Right lobe of liver (tissue), 6 donors: Measurements from ENCODE around the gene COL4A6. TPM values are rescaled to one million over a fixed set of nuclear protein-coding genes. Genes with fewer than 3 reads are reported as not detected.

Experiments used
- ATAC-seq, 4 donors: fragments of 200-7000 bp; cut with Tn5 transposase; one replicate each; pipeline ENCODE4 v1.9.1; 2020; ENCODE audit warnings: mild to moderate bottlenecking in 4 of 4, moderate library complexity in 4 of 4
- DNase-seq, 3 donors: peaks; one replicate each; pipeline ENCODE4 v3.0.0-alpha.2; 2020
- H3K27ac ChIP-seq, 3 donors: fragments of 200-600 bp; one replicate each; pipeline ENCODE4 v1.8.0; 2022
- H3K27me3 ChIP-seq, 2 donors: fragments of 200-600 bp; one replicate each; pipeline ENCODE4 v1.8.0; 2022
- H3K36me3 ChIP-seq, 4 donors: fragments of 200-600 bp; sonication (generic) in 1 of 4; one replicate each; pipeline versions ENCODE4 v1.5.1 to v1.8.0; 2017 to 2022; ENCODE audit warnings: control low read depth in 1 of 4
- H3K4me1 ChIP-seq, 4 donors: fragments of 200-600 bp; sonication (generic) in 1 of 4; one replicate each; pipeline versions ENCODE4 v1.5.1 to v1.8.0; 2017 to 2022; ENCODE audit warnings: control low read depth in 1 of 4
- H3K4me3 ChIP-seq, 3 donors: fragments of 200-600 bp; one replicate each; pipeline ENCODE4 v1.8.0; 2022
- H3K9me3 ChIP-seq, 4 donors: fragments of 200-600 bp; sonication (generic) in 1 of 4; one replicate each; pipeline versions ENCODE4 v1.5.1 to v1.8.0; 2017 to 2022; ENCODE audit warnings: control low read depth in 1 of 4
- CTCF ChIP-seq, 4 donors: fragments of 200-600 bp in 3 of 4; fragments of 450-650 bp in 1 of 4; IDR thresholded peaks; one replicate each; pipeline versions ENCODE4 v1.5.1 to v1.8.0; 2016 to 2022; ENCODE audit warnings: antibody characterized with exemption in 4 of 4, mild to moderate bottlenecking in 2 of 4
- POLR2A ChIP-seq: fragments of 450-650 bp; IDR thresholded peaks from one replicate; pipeline ENCODE4 v1.6.1; 2017; ENCODE audit warnings: antibody characterized with exemption, mild to moderate bottlenecking
- WGBS: methylation state at CpG from one replicate; pipeline ENCODE4 v1.1.6; 2018; ENCODE audit warnings: low coverage, low lambda C conversion rate; ENCODE audit not compliant: insufficient coverage; ENCODE audit errors: missing lambda C conversion rate; 5-methylcytosine and 5-hydroxymethylcytosine counted together
- intact Hi-C, 2 donors: fragments of 100-400 bp; cut with DNase I; formaldehyde crosslinking; loops; one replicate each; pipeline versions ENCODE4 v1.11.2 to v1.14.1; 2022
- total RNA-seq, 6 experiments: library from RNA; depleted of rRNA in 2 of 6; stranded (reverse); fragments of >200 nt in 2 of 6; fragmentation: NEBNext Ultra II Directional in 3 of 6; extraction: Animal tissue kit (Norgen Biotek cat#: 25700) in 3 of 6; gene quantifications; one replicate each; pipeline versions ENCODE4 v1.1.0 to v1.2.4, GENCODE V29; 2016 to 2023
- donor health status: DM: no; HTN: yes; CAD: no.
- donor health status: DM: no; HTN: no; CAD: no.
- donor health status: DM: no; HTN: no; CAD: no.
- donor health status: DM: no; HTN: yes; CAD: no.
- donor health status: DM: no; HTN: yes; CAD: no.

The COL4A6 gene
- total RNA-seq, 6 experiments from 2014 or later: 0.02 to 0.05 TPM; not detected in 4

- intact Hi-C loops: no loop called here
- Histone ChIP-seq H3K27me3 (no peaks in the 10 kb centered on the region), H3K4me3 (no peak overlapping the region), H3K4me1 (no peaks in the 10 kb centered on the region), H3K27ac (no peak overlapping the region), H3K36me3 (no peaks in the 10 kb centered on the region), H3K9me3 (no peaks in the 10 kb centered on the region)
- DNase-seq (no peak), ATAC-seq (no peak)
- WGBS: 64% methylated on average over 5 of the region's 5 CpGs
- TF ChIP-seq CTCF (IDR thresholded peaks at IDR 0.05): no peak
- TF ChIP-seq POLR2A: no peak
Observed at GRCh38 chrX:108167211-108167872, 270.9 kb downstream of the COL4A6 start.

- no peaks in the 10 kb centered on the region for H3K36me3 ChIP-seq
- H3K27ac ChIP-seq: no peak overlapping the region
- peak in 3 of 4 donors; percentile 29 to 73 (median 60) for ATAC-seq
- TF ChIP-seq POLR2A (no peak), CTCF (IDR thresholded peaks at IDR 0.05) (peak in 3 of 4 donors; percentile 19 to 43 (median 21))
- intact Hi-C loops: no loop called here
- no peaks in the 10 kb centered on the region for H3K4me1 ChIP-seq
- 69% methylated on average over 6 of the region's 7 CpGs for WGBS
- no peak overlapping the region for H3K4me3 ChIP-seq
- no peak for DNase-seq
- H3K27me3 ChIP-seq: no peaks in the 10 kb centered on the region
- H3K9me3 ChIP-seq: no peaks in the 10 kb centered on the region
Observed at GRCh38 chrX:108165383-108166111, 272.7 kb downstream of the COL4A6 start.

GRCh38 chrX:108163333-108164082 is 274.7 kb downstream of the COL4A6 start:
- intact Hi-C loops: no loop called here
- ATAC-seq: no peak

GRCh38 chrX:108162265-108162664 is 276.0 kb downstream of the COL4A6 start:
- intact Hi-C loops: no loop called here

More at GRCh38 chrX:108163333-108164082, 274.7 kb downstream of the COL4A6 start:
- DNase-seq: no peak
- H3K27ac ChIP-seq: no peak overlapping the region
- H3K4me3 ChIP-seq: no peak overlapping the region
- WGBS: 86% methylated on average over 4 of the region's 7 CpGs
- H3K27me3 ChIP-seq: no peaks in the 10 kb centered on the region
- no peaks in the 10 kb centered on the region for H3K36me3 ChIP-seq
- H3K4me1 ChIP-seq: no peaks in the 10 kb centered on the region
- TF ChIP-seq CTCF (IDR thresholded peaks at IDR 0.05) (no peak), POLR2A (no peak)
- no peaks in the 10 kb centered on the region for H3K9me3 ChIP-seq

More at GRCh38 chrX:108162265-108162664, 276.0 kb downstream of the COL4A6 start:
- no peak overlapping the region for H3K27ac ChIP-seq
- TF ChIP-seq CTCF (IDR thresholded peaks at IDR 0.05): no peak
- TF ChIP-seq POLR2A: no peak
- ATAC-seq (no peak), DNase-seq (no peak)
- no peaks in the 10 kb centered on the region for H3K27me3 ChIP-seq
- no peaks in the 10 kb centered on the region for H3K36me3 ChIP-seq
- H3K4me3 ChIP-seq: no peak overlapping the region
- no peaks in the 10 kb centered on the region for H3K9me3 ChIP-seq
- no peaks in the 10 kb centered on the region for H3K4me1 ChIP-seq
- 34% methylated on average over 2 of the region's 4 CpGs for WGBS
